Thyroid gland (tissue), 4 donors: Measurements from ENCODE around the gene B4GALT3. TPM values are rescaled to one million over a fixed set of nuclear protein-coding genes. Genes with fewer than 3 reads are reported as not detected.

Experiments
- DNase-seq, 2 donors: peaks; one replicate each; pipeline ENCODE4 v3.0.0-alpha.2; 2019
- H3K27ac ChIP-seq, 3 donors: fragments of 200-600 bp; sonication (generic); 1 replicate in 2 of 3; 2 replicates in 1 of 3; pipeline ENCODE4 v1.5.1; 2016 to 2019; ENCODE audit warnings: mild to moderate bottlenecking in 1 of 3, moderate library complexity in 1 of 3
- H3K27me3 ChIP-seq: fragments of 200-600 bp; sonication (generic); one replicate; pipeline ENCODE4 v1.5.1; 2019
- H3K36me3 ChIP-seq, 2 donors: fragments of 200-600 bp; sonication (generic); one replicate each; pipeline ENCODE4 v1.5.1; 2016 to 2019
- H3K4me1 ChIP-seq, 2 donors: fragments of 200-600 bp; sonication (generic); one replicate each; pipeline ENCODE4 v1.5.1; 2017 to 2019
- H3K4me3 ChIP-seq, 3 donors: fragments of 200-600 bp; sonication (generic); replicated peaks in 1 of 3; 1 replicate in 2 of 3; 2 replicates in 1 of 3; pipeline ENCODE4 v1.5.1; 2016; ENCODE audit warnings: mild to moderate bottlenecking in 1 of 3
- H3K9me3 ChIP-seq: fragments of 200-600 bp; sonication (generic); one replicate; pipeline ENCODE4 v1.5.1; 2017
- POLR2A ChIP-seq, 2 donors: fragments of 450-650 bp; IDR thresholded peaks; one replicate each; pipeline ENCODE4 v1.6.1; 2017; ENCODE audit warnings: antibody characterized with exemption in 2 of 2, mild to moderate bottlenecking in 2 of 2, moderate library complexity in 1 of 2
- WGBS, 2 donors: methylation state at CpG; one replicate each; pipeline ENCODE4 v1.1.5; 2017; 5-methylcytosine and 5-hydroxymethylcytosine counted together
- intact Hi-C: fragments of 100-400 bp; cut with DNase I; formaldehyde crosslinking; loops from one replicate; pipeline ENCODE4 v1.15.1; 2023
- total RNA-seq, 4 donors: library from RNA; depleted of rRNA; stranded (reverse); fragments of >200 nt; gene quantifications; one replicate each; pipeline ENCODE4 v1.2.3, GENCODE V29; 2016
- TF ChIP-seq, protein P1 (sequence below), 6 experiments: fragments of 200-600 bp in 3 of 6; fragments of 450-650 bp in 3 of 6; sonication (generic) in 3 of 6; IDR thresholded peaks; one replicate each; pipeline ENCODE4 v1.5.1; 2016 to 2019; ENCODE audit warnings: antibody characterized with exemption in 6 of 6, mild to moderate bottlenecking in 2 of 6, inconsistent platforms in 1 of 6, moderate library complexity in 1 of 6

Gene B4GALT3
- total RNA-seq, 4 donors from 2014 or later, result 24.1 to 34.0 (median 29.2) TPM

DNA sequence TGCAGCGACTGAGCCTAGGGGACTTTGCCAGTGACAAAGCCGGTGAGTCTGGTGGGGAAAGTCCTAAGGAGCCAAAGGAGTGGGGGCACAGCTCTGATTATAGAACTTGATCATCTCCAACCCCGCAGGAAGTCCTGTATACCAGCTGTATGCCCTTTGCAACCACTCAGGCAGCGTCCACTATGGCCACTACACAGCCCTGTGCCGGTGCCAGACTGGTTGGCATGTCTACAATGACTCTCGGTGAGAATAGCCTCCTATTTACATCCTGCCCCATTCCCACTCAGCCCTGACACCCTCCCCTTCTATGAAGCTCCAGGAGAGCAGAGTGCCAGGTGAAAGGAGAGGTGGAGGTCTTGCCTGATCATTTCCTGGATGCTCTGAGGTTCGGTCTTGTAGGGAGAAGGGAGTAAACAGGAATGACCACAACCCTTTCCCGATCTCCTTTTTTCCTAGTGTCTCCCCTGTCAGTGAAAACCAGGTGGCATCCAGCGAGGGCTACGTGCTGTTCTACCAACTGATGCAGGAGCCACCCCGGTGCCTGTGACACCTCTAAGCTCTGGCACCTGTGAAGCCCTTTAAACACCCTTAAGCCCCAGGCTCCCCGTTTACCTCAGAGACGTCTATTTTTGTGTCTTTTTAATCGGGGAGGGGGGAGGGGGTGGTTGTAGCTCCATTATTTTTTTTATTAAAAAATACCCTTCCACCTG, 12.3 kb downstream of the B4GALT3 start:
- intact Hi-C loops, result no loop called here
- Histone ChIP-seq H3K27ac (peak overlapping the region; percentile 85 to 87 (median 86)), H3K4me1 (peaks cover 14 to 29% of the 10 kb centered on the region in 2 donors), H3K9me3 (no peaks in the 10 kb centered on the region), H3K4me3 (peak overlapping the region in 1 of 3 donors; percentile 65), H3K27me3 (no peaks in the 10 kb centered on the region), H3K36me3 (peaks cover 0 to 5% of the 10 kb centered on the region in 2 donors)
- TF ChIP-seq POLR2A (IDR thresholded peaks at IDR 0.05), result no peak
- TF ChIP-seq, protein P1, sequence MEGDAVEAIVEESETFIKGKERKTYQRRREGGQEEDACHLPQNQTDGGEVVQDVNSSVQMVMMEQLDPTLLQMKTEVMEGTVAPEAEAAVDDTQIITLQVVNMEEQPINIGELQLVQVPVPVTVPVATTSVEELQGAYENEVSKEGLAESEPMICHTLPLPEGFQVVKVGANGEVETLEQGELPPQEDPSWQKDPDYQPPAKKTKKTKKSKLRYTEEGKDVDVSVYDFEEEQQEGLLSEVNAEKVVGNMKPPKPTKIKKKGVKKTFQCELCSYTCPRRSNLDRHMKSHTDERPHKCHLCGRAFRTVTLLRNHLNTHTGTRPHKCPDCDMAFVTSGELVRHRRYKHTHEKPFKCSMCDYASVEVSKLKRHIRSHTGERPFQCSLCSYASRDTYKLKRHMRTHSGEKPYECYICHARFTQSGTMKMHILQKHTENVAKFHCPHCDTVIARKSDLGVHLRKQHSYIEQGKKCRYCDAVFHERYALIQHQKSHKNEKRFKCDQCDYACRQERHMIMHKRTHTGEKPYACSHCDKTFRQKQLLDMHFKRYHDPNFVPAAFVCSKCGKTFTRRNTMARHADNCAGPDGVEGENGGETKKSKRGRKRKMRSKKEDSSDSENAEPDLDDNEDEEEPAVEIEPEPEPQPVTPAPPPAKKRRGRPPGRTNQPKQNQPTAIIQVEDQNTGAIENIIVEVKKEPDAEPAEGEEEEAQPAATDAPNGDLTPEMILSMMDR (IDR thresholded peaks at IDR 0.05), result no peak
- WGBS, 2 donors, result 69 to 71% methylated on average over 13 to 14 of the region's 14 CpGs
- DNase-seq, result no peak

DNA sequence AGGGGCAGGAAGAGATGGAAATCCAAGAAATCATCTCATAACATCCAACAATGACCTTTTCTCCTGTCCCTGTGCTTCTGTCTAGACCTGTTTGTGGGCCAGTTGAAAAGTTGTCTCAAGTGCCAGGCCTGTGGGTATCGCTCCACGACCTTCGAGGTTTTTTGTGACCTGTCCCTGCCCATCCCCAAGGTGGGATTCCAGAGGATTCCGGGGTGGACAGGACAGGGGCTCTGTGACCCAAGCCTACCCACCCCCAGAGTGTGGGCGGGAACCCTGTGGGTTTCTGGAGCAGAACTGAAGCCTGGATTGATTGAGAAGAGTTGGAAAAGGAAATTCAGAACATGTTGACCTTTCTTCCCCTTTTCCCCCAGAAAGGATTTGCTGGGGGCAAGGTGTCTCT, 13.5 kb downstream of the B4GALT3 start:
- Histone ChIP-seq H3K36me3 (peaks cover 0 to 5% of the 10 kb centered on the region in 2 donors), H3K4me1 (peaks cover 18 to 34% of the 10 kb centered on the region in 2 donors), H3K27ac (no peak overlapping the region), H3K4me3 (no peak overlapping the region), H3K9me3 (no peaks in the 10 kb centered on the region), H3K27me3 (no peaks in the 10 kb centered on the region)
- WGBS, 2 donors, result 91 to 92% methylated on average over 4 to 5 of the region's 5 CpGs
- intact Hi-C loops, result no loop called here
- DNase-seq, result no peak
- no peak for TF ChIP-seq POLR2A (IDR thresholded peaks at IDR 0.05)
- TF ChIP-seq, protein P1 (IDR thresholded peaks at IDR 0.05), result no peak

DNA sequence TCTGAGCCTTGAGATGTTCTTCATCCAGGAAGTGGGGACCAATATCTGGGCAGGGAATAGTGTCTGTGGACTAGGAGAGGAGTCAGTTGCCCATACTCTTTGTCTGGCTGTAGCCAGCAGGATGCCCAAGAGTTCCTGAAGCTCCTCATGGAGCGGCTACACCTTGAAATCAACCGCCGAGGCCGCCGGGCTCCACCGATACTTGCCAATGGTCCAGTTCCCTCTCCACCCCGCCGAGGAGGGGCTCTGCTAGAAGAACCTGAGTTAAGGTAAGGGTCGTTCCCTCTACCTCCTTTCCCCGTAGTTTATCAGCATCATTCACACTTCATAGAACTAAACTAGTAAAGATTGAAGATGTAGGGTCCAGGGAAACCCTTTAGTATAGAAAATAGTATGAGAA, 14.5 kb downstream of the B4GALT3 start:
- H3K27me3 ChIP-seq, result no peaks in the 10 kb centered on the region
- no peak overlapping the region for H3K27ac ChIP-seq
- DNase-seq, result no peak
- H3K9me3 ChIP-seq, result no peaks in the 10 kb centered on the region
- H3K4me1 ChIP-seq, result peaks cover 18 to 35% of the 10 kb centered on the region in 2 donors
- intact Hi-C loops, result no loop called here
- peaks cover 0 to 5% of the 10 kb centered on the region in 2 donors for H3K36me3 ChIP-seq
- H3K4me3 ChIP-seq, result no peak overlapping the region
- TF ChIP-seq POLR2A (IDR thresholded peaks at IDR 0.05), result no peak
- TF ChIP-seq, protein P1 (IDR thresholded peaks at IDR 0.05), result no peak
- WGBS, 2 donors, result 93 to 95% methylated on average over 10 of the region's 10 CpGs

DNA sequence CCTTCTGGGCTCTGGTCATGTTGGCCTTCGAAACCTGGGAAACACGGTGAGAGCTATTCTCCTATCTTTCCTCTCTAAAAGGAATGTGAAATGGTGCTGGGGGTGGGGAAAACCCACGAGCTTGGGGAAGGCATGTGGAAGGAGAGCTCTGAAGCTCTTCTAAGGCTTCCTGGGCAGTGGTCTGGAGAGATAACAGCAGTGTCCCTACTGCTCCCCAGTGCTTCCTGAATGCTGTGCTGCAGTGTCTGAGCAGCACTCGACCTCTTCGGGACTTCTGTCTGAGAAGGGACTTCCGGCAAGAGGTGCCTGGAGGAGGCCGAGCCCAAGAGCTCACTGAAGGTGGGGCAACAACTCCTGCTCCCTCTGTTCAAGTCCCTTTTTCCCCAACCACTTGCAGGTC, 15.3 kb downstream of the B4GALT3 start:
- no peak for DNase-seq
- peaks cover 3 to 7% of the 10 kb centered on the region in 2 donors for H3K36me3 ChIP-seq
- no peaks in the 10 kb centered on the region for H3K27me3 ChIP-seq
- no peak overlapping the region for H3K27ac ChIP-seq
- H3K4me1 ChIP-seq, result peaks cover 15 to 32% of the 10 kb centered on the region in 2 donors
- H3K9me3 ChIP-seq, result no peaks in the 10 kb centered on the region
- no peak for TF ChIP-seq POLR2A (IDR thresholded peaks at IDR 0.05)
- TF ChIP-seq, protein P1 (IDR thresholded peaks at IDR 0.05), result no peak
- H3K4me3 ChIP-seq, result no peak overlapping the region
- intact Hi-C loops, result no loop called here
- WGBS, 2 donors, result 83 to 86% methylated on average over 7 of the region's 7 CpGs

DNA sequence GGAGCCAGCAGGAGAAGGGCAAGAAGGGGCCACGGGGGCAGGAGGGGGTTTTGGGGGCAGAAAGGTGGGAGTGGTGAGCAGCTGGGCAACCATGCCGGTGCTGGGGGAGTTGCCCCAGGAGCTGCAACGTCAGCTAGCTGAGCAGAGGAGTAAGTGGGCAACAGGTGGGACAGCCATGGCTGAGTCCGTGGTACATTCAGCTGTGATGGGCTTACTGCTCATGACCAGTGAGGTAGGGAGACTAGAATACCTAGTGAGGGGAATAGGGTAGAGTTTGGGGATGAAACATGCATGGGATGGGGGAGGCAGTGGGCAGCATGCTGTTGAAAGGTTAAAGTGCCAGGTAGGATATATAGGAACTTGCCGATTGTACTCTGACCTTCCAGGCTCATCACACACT, 15.7 kb downstream of the B4GALT3 start:
- Histone ChIP-seq H3K9me3 (no peaks in the 10 kb centered on the region), H3K4me3 (no peak overlapping the region), H3K36me3 (peaks cover 3 to 7% of the 10 kb centered on the region in 2 donors), H3K4me1 (peaks cover 11 to 30% of the 10 kb centered on the region in 2 donors), H3K27ac (no peak overlapping the region), H3K27me3 (no peaks in the 10 kb centered on the region)
- intact Hi-C loops, result no loop called here
- WGBS, 2 donors, result 89 to 91% methylated on average over 5 of the region's 5 CpGs
- DNase-seq, result no peak
- TF ChIP-seq, protein P1 (IDR thresholded peaks at IDR 0.05), result no peak
- no peak for TF ChIP-seq POLR2A (IDR thresholded peaks at IDR 0.05)
